Thyroid gland (tissue), 4 donors: ENCODE results near the gene SHANK2.
"Not testable (repeated sequence)": the region's sequence is repeated elsewhere in the genome, so short reads cannot be mapped to it uniquely, and the experiment has no call there.

Experiments used
- POLR2A ChIP-seq, 2 donors: fragments of 450-650 bp; IDR thresholded peaks; one replicate each; pipeline ENCODE4 v1.6.1; 2017; ENCODE audit warnings: antibody characterized with exemption in 2 of 2, mild to moderate bottlenecking in 2 of 2, moderate library complexity in 1 of 2
- TF ChIP-seq, protein P1 (sequence below), 6 experiments: fragments of 200-600 bp in 3 of 6; fragments of 450-650 bp in 3 of 6; sonication (generic) in 3 of 6; IDR thresholded peaks; one replicate each; pipeline ENCODE4 v1.5.1; 2016 to 2019; ENCODE audit warnings: antibody characterized with exemption in 6 of 6, mild to moderate bottlenecking in 2 of 6, inconsistent platforms in 1 of 6, moderate library complexity in 1 of 6

DNA sequence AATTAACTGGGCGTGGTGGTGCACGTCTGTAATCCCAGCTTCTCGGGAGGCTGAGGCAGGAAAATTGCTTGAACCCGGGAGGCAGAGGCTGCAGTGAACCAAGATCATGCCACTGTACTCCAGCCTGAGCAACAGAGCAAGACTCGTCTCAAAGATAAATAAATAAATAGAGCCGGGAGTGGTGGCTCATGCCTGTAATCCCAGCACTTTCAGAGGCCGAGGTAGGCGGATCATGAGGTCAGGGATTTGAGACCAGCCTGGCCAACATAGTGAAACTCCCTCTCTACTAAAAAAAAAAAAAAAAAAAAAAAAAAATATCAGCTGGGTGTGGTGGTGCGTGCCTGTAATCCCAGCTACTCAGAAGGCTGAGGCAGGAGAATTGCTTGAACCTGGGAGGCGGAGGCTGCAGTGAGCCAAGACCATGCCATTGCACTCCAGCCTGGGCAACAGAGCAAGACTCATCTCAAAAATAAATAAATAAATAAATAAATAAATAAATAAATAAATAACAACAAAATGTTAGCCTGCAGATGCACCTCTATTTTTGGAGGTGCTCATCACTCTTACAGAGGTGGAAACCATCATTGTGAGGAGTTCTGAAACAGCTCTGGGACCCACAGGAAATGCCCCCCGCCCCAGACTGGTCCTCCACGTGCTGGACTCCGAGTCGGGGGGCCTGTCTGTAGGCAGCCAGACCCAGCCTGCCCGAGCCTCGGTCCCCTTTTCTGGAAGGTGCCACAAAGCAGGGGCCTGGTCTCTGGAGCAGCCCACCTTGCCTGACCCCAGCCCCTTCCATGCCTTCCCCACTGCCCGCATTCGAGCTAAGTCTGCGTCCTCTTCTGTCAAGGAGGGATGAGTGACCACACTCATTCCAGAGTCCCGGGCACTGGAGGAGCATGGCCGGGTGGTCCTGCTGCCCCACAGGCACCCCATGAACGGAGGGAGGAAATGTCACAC is 18.2 kb downstream of the SHANK2 start:
- TF ChIP-seq, protein P1, sequence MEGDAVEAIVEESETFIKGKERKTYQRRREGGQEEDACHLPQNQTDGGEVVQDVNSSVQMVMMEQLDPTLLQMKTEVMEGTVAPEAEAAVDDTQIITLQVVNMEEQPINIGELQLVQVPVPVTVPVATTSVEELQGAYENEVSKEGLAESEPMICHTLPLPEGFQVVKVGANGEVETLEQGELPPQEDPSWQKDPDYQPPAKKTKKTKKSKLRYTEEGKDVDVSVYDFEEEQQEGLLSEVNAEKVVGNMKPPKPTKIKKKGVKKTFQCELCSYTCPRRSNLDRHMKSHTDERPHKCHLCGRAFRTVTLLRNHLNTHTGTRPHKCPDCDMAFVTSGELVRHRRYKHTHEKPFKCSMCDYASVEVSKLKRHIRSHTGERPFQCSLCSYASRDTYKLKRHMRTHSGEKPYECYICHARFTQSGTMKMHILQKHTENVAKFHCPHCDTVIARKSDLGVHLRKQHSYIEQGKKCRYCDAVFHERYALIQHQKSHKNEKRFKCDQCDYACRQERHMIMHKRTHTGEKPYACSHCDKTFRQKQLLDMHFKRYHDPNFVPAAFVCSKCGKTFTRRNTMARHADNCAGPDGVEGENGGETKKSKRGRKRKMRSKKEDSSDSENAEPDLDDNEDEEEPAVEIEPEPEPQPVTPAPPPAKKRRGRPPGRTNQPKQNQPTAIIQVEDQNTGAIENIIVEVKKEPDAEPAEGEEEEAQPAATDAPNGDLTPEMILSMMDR (IDR thresholded peaks at IDR 0.05): not testable (repeated sequence)
- not testable (repeated sequence) for TF ChIP-seq POLR2A (IDR thresholded peaks at IDR 0.05)
